BJ (cell line): ENCODE measurements around the gene RIMS3. TPM values are rescaled to one million over a fixed set of nuclear protein-coding genes. Genes with fewer than 3 reads are reported as not detected.

Experiments
- CTCF ChIA-PET: fragments of 350-600 bp; formaldehyde crosslinking; extraction: SDS; loops from one replicate; lab custom pipeline; 2021; ENCODE audit warnings: antibody characterized with exemption, inconsistent platforms; lab: Yijun Ruan, JAX
- POLR2A ChIA-PET: fragments of 300-600 bp; sonication (Branson Sonifier 250); formaldehyde crosslinking; extraction: SDS; loops from one replicate; lab custom pipeline; 2021; ENCODE audit warnings: antibody characterized with exemption; lab: Charles Lee
- DNase-seq: peaks from one replicate; pipeline ENCODE4 v3.0.0-alpha.2; 2011; ENCODE audit warnings: low read depth
- H3K27me3 ChIP-seq: 2 replicates; pipeline ENCODE4 v1.6.0; 2011; ENCODE audit warnings: low read length; ENCODE audit not compliant: control insufficient read depth, insufficient read depth
- H3K36me3 ChIP-seq: 2 replicates; pipeline ENCODE4 v1.5.1; 2011; ENCODE audit warnings: low read length; ENCODE audit not compliant: control insufficient read depth, insufficient read depth
- H3K4me3 ChIP-seq: 2 replicates; pipeline ENCODE4 v1.5.1; 2011; ENCODE audit warnings: low read depth, mild to moderate bottlenecking, control low read depth, low read length
- CTCF ChIP-seq: IDR thresholded peaks from 2 replicates; pipeline ENCODE4 v1.5.1; 2011; ENCODE audit warnings: low read depth, mild to moderate bottlenecking, control low read depth, inconsistent platforms, low read length, moderate library complexity; ENCODE audit not compliant: insufficient read depth
- polyA plus RNA-seq: library from polyadenylated mRNA; depleted of rRNA; stranded (reverse); fragments of >200 nt; gene quantifications from 2 replicates; pipeline ENCODE4 v1.2.3, GENCODE V29; 2011

RIMS3 gene
- polyA plus RNA-seq, 1 experiment: 0.59 TPM

- POLR2A ChIA-PET: no interaction called here
- CTCF ChIA-PET: no interaction called here
- DNase-seq: no peak
- Histone ChIP-seq H3K4me3 (no peak overlapping the region), H3K36me3 (no peaks in the 10 kb centered on the region), H3K27me3 (peaks cover 6% of the 10 kb centered on the region)
- no peak for TF ChIP-seq CTCF
These were observed 28.7 kb downstream of the RIMS3 start for GRCh38 chr1:40636777-40637176.

- Histone ChIP-seq H3K36me3 (no peaks in the 10 kb centered on the region), H3K4me3 (no peak overlapping the region), H3K27me3 (peaks cover 4% of the 10 kb centered on the region)
- ChIA-PET CTCF (interaction anchor here (1.1 kb wide), 1 partner anchor 10 kb away, joined by 3 read pairs; no protein-coding TSS in a partner anchor), POLR2A (no interaction called here)
- no peak for DNase-seq
- TF ChIP-seq CTCF: no peak
These were observed 29.6 kb downstream of the RIMS3 start for GRCh38 chr1:40635763-40636500.

GRCh38 chr1:40634901-40635655 is 30.4 kb downstream of the RIMS3 start:
- CTCF ChIA-PET: interaction anchor here (1.1 kb wide), 1 partner anchor 11 kb away, joined by 3 read pairs; no protein-coding TSS in a partner anchor
- TF ChIP-seq CTCF: no peak
- POLR2A ChIA-PET: no interaction called here
- Histone ChIP-seq H3K36me3 (no peaks in the 10 kb centered on the region), H3K27me3 (peaks cover 4% of the 10 kb centered on the region), H3K4me3 (no peak overlapping the region)
- DNase-seq: no peak

GRCh38 chr1:40633931-40634376 is 31.5 kb downstream of the RIMS3 start:
- Histone ChIP-seq H3K27me3 (peaks cover 4% of the 10 kb centered on the region), H3K36me3 (no peaks in the 10 kb centered on the region), H3K4me3 (no peak overlapping the region)
- POLR2A ChIA-PET: no interaction called here
- TF ChIP-seq CTCF: no peak
- CTCF ChIA-PET: interaction anchor here (1.2 kb wide), 1 partner anchor 103 kb away, joined by 3 read pairs; the partner anchor contains the start of gene ZNF684
- DNase-seq: no peak

- Histone ChIP-seq H3K36me3 (no peaks in the 10 kb centered on the region), H3K4me3 (no peak overlapping the region), H3K27me3 (peaks cover 4% of the 10 kb centered on the region)
- ChIA-PET CTCF (interaction anchor here (1.2 kb wide), 1 partner anchor 102 kb away, joined by 3 read pairs; the partner anchor contains the start of gene ZNF684), POLR2A (no interaction called here)
- no peak for DNase-seq
- no peak for TF ChIP-seq CTCF
These were observed 32.0 kb downstream of the RIMS3 start for GRCh38 chr1:40633523-40633922.
